Astrocyte (in vitro differentiated cells and primary cell): Measurements from ENCODE around the gene PPP6R1. TPM values are rescaled to one million over a fixed set of nuclear protein-coding genes. Genes with fewer than 3 reads are reported as not detected.

Source experiments
- DNase-seq: peaks from one replicate; pipeline ENCODE4 v3.0.0-alpha.2; 2010; ENCODE audit warnings: low read depth
- FAIRE-seq: peaks from 2 replicates; lab custom pipeline; 2011; peaks lifted over from hg19 to GRCh38; lab: Jason Lieb, UNC
- H2AFZ ChIP-seq: 2 replicates; pipeline ENCODE4 v1.6.0; 2012; ENCODE audit warnings: low read depth, low read length, inconsistent platforms
- H3K27ac ChIP-seq: 2 replicates; pipeline ENCODE4 v1.5.1; 2011; ENCODE audit warnings: low read depth, low read length, inconsistent platforms
- H3K27me3 ChIP-seq: 2 replicates; pipeline ENCODE4 v1.6.0; 2011; ENCODE audit warnings: low read length, inconsistent platforms; ENCODE audit not compliant: insufficient read depth
- H3K36me3 ChIP-seq: 2 replicates; pipeline ENCODE4 v1.5.1; 2011; ENCODE audit warnings: low read length, inconsistent platforms; ENCODE audit not compliant: insufficient read depth
- H3K4me1 ChIP-seq: 2 replicates; pipeline ENCODE4 v1.5.1; 2011; ENCODE audit warnings: low read length, inconsistent platforms; ENCODE audit not compliant: insufficient read depth
- H3K4me2 ChIP-seq: 2 replicates; pipeline ENCODE4 v1.6.0; 2012; ENCODE audit warnings: low read length, inconsistent platforms
- H3K4me3 ChIP-seq: 2 replicates; pipeline ENCODE4 v1.5.1; 2011; ENCODE audit warnings: low read depth, mild to moderate bottlenecking, low read length, inconsistent platforms; ENCODE audit not compliant: insufficient read depth
- H3K79me2 ChIP-seq: 2 replicates; pipeline ENCODE4 v1.6.0; 2012; ENCODE audit warnings: mild to moderate bottlenecking, low read length, inconsistent platforms; ENCODE audit not compliant: insufficient read depth
- H3K9ac ChIP-seq: 2 replicates; pipeline ENCODE4 v1.6.0; 2012; ENCODE audit warnings: mild to moderate bottlenecking, low read length, inconsistent platforms
- H3K9me3 ChIP-seq: 2 replicates; pipeline ENCODE4 v1.5.1; 2012; ENCODE audit warnings: low read depth, mild to moderate bottlenecking, low read length, inconsistent platforms; ENCODE audit not compliant: insufficient read depth
- H4K20me1 ChIP-seq: 2 replicates; pipeline ENCODE4 v1.6.0; 2012; ENCODE audit warnings: low read length, inconsistent platforms; ENCODE audit not compliant: insufficient read depth
- H3K27ac Mint-ChIP-seq: one replicate; pipeline ENCODE4 v1.8.0; 2021; ENCODE audit warnings: mild to moderate bottlenecking, mixed read lengths; ENCODE audit not compliant: unreplicated experiment
- H3K27me3 Mint-ChIP-seq: one replicate; pipeline ENCODE4 v1.8.0; 2021; ENCODE audit warnings: low read depth, mixed read lengths; ENCODE audit not compliant: unreplicated experiment
- H3K36me3 Mint-ChIP-seq: one replicate; pipeline ENCODE4 v1.8.0; 2021; ENCODE audit warnings: low read depth, mixed read lengths; ENCODE audit not compliant: unreplicated experiment
- H3K4me1 Mint-ChIP-seq: one replicate; pipeline ENCODE4 v1.8.0; 2021; ENCODE audit warnings: low read depth, mixed read lengths; ENCODE audit not compliant: unreplicated experiment
- H3K4me3 Mint-ChIP-seq: one replicate; pipeline ENCODE4 v1.8.0; 2021; ENCODE audit warnings: mild to moderate bottlenecking, moderate library complexity, mixed read lengths; ENCODE audit not compliant: unreplicated experiment
- H3K9me3 Mint-ChIP-seq: one replicate; pipeline ENCODE4 v1.8.0; 2021; ENCODE audit warnings: mild to moderate bottlenecking, mixed read lengths; ENCODE audit not compliant: unreplicated experiment
- CTCF ChIP-seq: IDR thresholded peaks from 2 replicates; pipeline ENCODE4 v1.5.1; 2011; ENCODE audit warnings: low read depth, mild to moderate bottlenecking, inconsistent platforms, low read length, moderate library complexity; ENCODE audit not compliant: insufficient read depth
- EZH2 ChIP-seq: IDR thresholded peaks from 2 replicates; pipeline ENCODE4 v1.6.1; 2012; ENCODE audit warnings: mild to moderate bottlenecking, low read length, inconsistent platforms; ENCODE audit not compliant: insufficient read depth
- total RNA-seq: library from RNA; stranded (reverse); gene quantifications from 2 replicates; pipeline ENCODE4 v1.2.1, GENCODE V29; 2021

Gene PPP6R1
- total RNA-seq, 1 donor from 2014 or later = 75.2 TPM

GRCh38 chr19:55283548-55284377 is 24.9 kb upstream of the PPP6R1 start, which contains the start of gene BRSK1:
Gene BRSK1, plus strand, starts transcription at chr19:55283997. Its CDS starts 446 bp downstream, at chr19:55284443.
- no peaks in the 10 kb centered on the region for H3K36me3 Mint-ChIP-seq
- H3K4me1 ChIP-seq = peaks cover 14% of the 10 kb centered on the region
- H3K9me3 ChIP-seq = no peaks in the 10 kb centered on the region
- FAIRE-seq (no peak), DNase-seq (peak; percentile 30)
- H3K4me3 ChIP-seq = peak within 1 kb of the TSS; percentile 37
- H3K27ac ChIP-seq = no peak within 1 kb of the TSS
- H3K27me3 ChIP-seq = no peaks in the 10 kb centered on the region
- H3K27me3 Mint-ChIP-seq = no peaks in the 10 kb centered on the region
- no peaks in the 10 kb centered on the region for H3K4me1 Mint-ChIP-seq
- H3K4me3 Mint-ChIP-seq = peak within 1 kb of the TSS; percentile 82
- no peaks in the 10 kb centered on the region for H4K20me1 ChIP-seq
- TF ChIP-seq CTCF (no peak), EZH2 (no peak)
- peak within 1 kb of the TSS; percentile 70 for H3K9ac ChIP-seq
- H3K36me3 ChIP-seq = no peaks in the 10 kb centered on the region
- peak within 1 kb of the TSS; percentile 77 for H2AFZ ChIP-seq
- peak within 1 kb of the TSS; percentile 82 for H3K4me2 ChIP-seq
- peaks cover 11% of the 10 kb centered on the region for H3K79me2 ChIP-seq
- peak within 1 kb of the TSS; percentile 67 for H3K27ac Mint-ChIP-seq
- H3K9me3 Mint-ChIP-seq = no peaks in the 10 kb centered on the region

- Histone ChIP-seq H3K79me2 (peaks cover 6% of the 10 kb centered on the region), H3K27ac (peak within 1 kb of the TSS; percentile 74), H3K9me3 (no peaks in the 10 kb centered on the region), H3K27me3 (no peaks in the 10 kb centered on the region), H2AFZ (peak within 1 kb of the TSS; percentile 85), H3K9ac (peak within 1 kb of the TSS; percentile 88), H3K36me3 (no peaks in the 10 kb centered on the region), H3K4me1 (peaks cover 7% of the 10 kb centered on the region), H3K4me3 (peak within 1 kb of the TSS; percentile 90), H4K20me1 (no peaks in the 10 kb centered on the region), H3K4me2 (peak within 1 kb of the TSS; percentile 97)
- Mint-ChIP-seq H3K4me1 (no peaks in the 10 kb centered on the region), H3K4me3 (peak within 1 kb of the TSS; percentile 99), H3K36me3 (peaks cover 7% of the 10 kb centered on the region), H3K27me3 (no peaks in the 10 kb centered on the region), H3K27ac (peak within 1 kb of the TSS; percentile 99), H3K9me3 (no peaks in the 10 kb centered on the region)
- TF ChIP-seq CTCF (no peak), EZH2 (no peak)
- FAIRE-seq (no peak), DNase-seq (peak; percentile 90)
Measured at GRCh38 chr19:55279770-55280643, 21.2 kb upstream of the PPP6R1 start, which contains the start of gene HSPBP1. Gene HSPBP1, minus strand, starts transcription at chr19:55280110. Its CDS starts 502 bp downstream, at chr19:55279608.
